Measurements from ENCODE around the gene MYH9. TPM values are rescaled to one million over a fixed set of nuclear protein-coding genes. Genes with fewer than 3 reads are reported as not detected.

Gene MYH9
- total RNA-seq, 1 donor = 340 TPM

GRCh38 chr22:36330127-36330526, 57.6 kb downstream of the MYH9 start:
- H3K4me3 ChIP-seq (ENCODE audit: low read length) = no peak overlapping the region
- H3K9me3 ChIP-seq (ENCODE audit: low read depth, low read length) = no peaks in the 10 kb centered on the region
- peaks cover 73% of the 10 kb centered on the region for H3K4me1 ChIP-seq (ENCODE audit: insufficient read depth, low read length)
- H3K27me3 ChIP-seq (ENCODE audit: insufficient read depth, low read length) = no peaks in the 10 kb centered on the region

GRCh38 chr22:36329254-36330078, 58.3 kb downstream of the MYH9 start:
- Histone ChIP-seq H3K4me1 (ENCODE audit: insufficient read depth, low read length) (peaks cover 66% of the 10 kb centered on the region), H3K27me3 (ENCODE audit: insufficient read depth, low read length) (no peaks in the 10 kb centered on the region), H3K9me3 (ENCODE audit: low read depth, low read length) (no peaks in the 10 kb centered on the region), H3K4me3 (ENCODE audit: low read length) (no peak overlapping the region)

- H3K4me1 ChIP-seq (ENCODE audit: insufficient read depth, low read length) = peaks cover 59% of the 10 kb centered on the region
- H3K9me3 ChIP-seq (ENCODE audit: low read depth, low read length) = no peaks in the 10 kb centered on the region
- no peak overlapping the region for H3K4me3 ChIP-seq (ENCODE audit: low read length)
These were observed 59.0 kb downstream of the MYH9 start for GRCh38 chr22:36328635-36329253.

GRCh38 chr22:36327922-36328551, 59.7 kb downstream of the MYH9 start:
- Histone ChIP-seq H3K27me3 (ENCODE audit: insufficient read depth, low read length) (no peaks in the 10 kb centered on the region), H3K9me3 (ENCODE audit: low read depth, low read length) (no peaks in the 10 kb centered on the region), H3K4me3 (ENCODE audit: low read length) (no peak overlapping the region), H3K4me1 (ENCODE audit: insufficient read depth, low read length) (peaks cover 52% of the 10 kb centered on the region)

More at GRCh38 chr22:36328635-36329253, 59.0 kb downstream of the MYH9 start:
- no peaks in the 10 kb centered on the region for H3K27me3 ChIP-seq (ENCODE audit: insufficient read depth, low read length)

GRCh38 chr22:36326178-36327161, 61.3 kb downstream of the MYH9 start:
- Histone ChIP-seq H3K27me3 (ENCODE audit: insufficient read depth, low read length) (no peaks in the 10 kb centered on the region), H3K9me3 (ENCODE audit: low read depth, low read length) (no peaks in the 10 kb centered on the region), H3K4me3 (ENCODE audit: low read length) (no peak overlapping the region), H3K4me1 (ENCODE audit: insufficient read depth, low read length) (peaks cover 36% of the 10 kb centered on the region)

- Histone ChIP-seq H3K9me3 (ENCODE audit: low read depth, low read length) (no peaks in the 10 kb centered on the region), H3K4me3 (ENCODE audit: low read length) (no peak overlapping the region), H3K4me1 (ENCODE audit: insufficient read depth, low read length) (peaks cover 25% of the 10 kb centered on the region), H3K27me3 (ENCODE audit: insufficient read depth, low read length) (no peaks in the 10 kb centered on the region)
These were observed 62.4 kb downstream of the MYH9 start for GRCh38 chr22:36325154-36326031.

GRCh38 chr22:36324414-36324813, 63.4 kb downstream of the MYH9 start:
- no peak overlapping the region for H3K4me3 ChIP-seq (ENCODE audit: low read length)
- no peaks in the 10 kb centered on the region for H3K27me3 ChIP-seq (ENCODE audit: insufficient read depth, low read length)
- H3K4me1 ChIP-seq (ENCODE audit: insufficient read depth, low read length) = peaks cover 16% of the 10 kb centered on the region

GRCh38 chr22:36323855-36324331, 63.9 kb downstream of the MYH9 start:
- H3K9me3 ChIP-seq (ENCODE audit: low read depth, low read length) = no peaks in the 10 kb centered on the region
- peaks cover 10% of the 10 kb centered on the region for H3K4me1 ChIP-seq (ENCODE audit: insufficient read depth, low read length)
- no peaks in the 10 kb centered on the region for H3K27me3 ChIP-seq (ENCODE audit: insufficient read depth, low read length)
- no peak overlapping the region for H3K4me3 ChIP-seq (ENCODE audit: low read length)

More at GRCh38 chr22:36324414-36324813, 63.4 kb downstream of the MYH9 start:
- no peaks in the 10 kb centered on the region for H3K9me3 ChIP-seq (ENCODE audit: low read depth, low read length)

- Histone ChIP-seq H3K27me3 (ENCODE audit: insufficient read depth, low read length) (no peaks in the 10 kb centered on the region), H3K4me3 (ENCODE audit: low read length) (no peak overlapping the region), H3K9me3 (ENCODE audit: low read depth, low read length) (no peaks in the 10 kb centered on the region), H3K4me1 (ENCODE audit: insufficient read depth, low read length) (peaks cover 5% of the 10 kb centered on the region)
These were observed 64.4 kb downstream of the MYH9 start for GRCh38 chr22:36323182-36323854.

- H3K4me3 ChIP-seq (ENCODE audit: low read length) = no peak overlapping the region
These were observed 65.2 kb downstream of the MYH9 start for GRCh38 chr22:36322602-36322915.

GRCh38 chr22:36321797-36322601, 65.8 kb downstream of the MYH9 start:
- H3K4me3 ChIP-seq (ENCODE audit: low read length) = no peak overlapping the region
- no peaks in the 10 kb centered on the region for H3K9me3 ChIP-seq (ENCODE audit: low read depth, low read length)
- no peaks in the 10 kb centered on the region for H3K27me3 ChIP-seq (ENCODE audit: insufficient read depth, low read length)
- no peaks in the 10 kb centered on the region for H3K4me1 ChIP-seq (ENCODE audit: insufficient read depth, low read length)

More at GRCh38 chr22:36322602-36322915, 65.2 kb downstream of the MYH9 start:
- Histone ChIP-seq H3K27me3 (ENCODE audit: insufficient read depth, low read length) (no peaks in the 10 kb centered on the region), H3K9me3 (ENCODE audit: low read depth, low read length) (no peaks in the 10 kb centered on the region), H3K4me1 (ENCODE audit: insufficient read depth, low read length) (no peaks in the 10 kb centered on the region)

GRCh38 chr22:36320553-36320952, 67.2 kb downstream of the MYH9 start:
- Histone ChIP-seq H3K4me1 (ENCODE audit: insufficient read depth, low read length) (no peaks in the 10 kb centered on the region), H3K27me3 (ENCODE audit: insufficient read depth, low read length) (no peaks in the 10 kb centered on the region), H3K4me3 (ENCODE audit: low read length) (no peak overlapping the region), H3K9me3 (ENCODE audit: low read depth, low read length) (no peaks in the 10 kb centered on the region)

All from mononuclear cell (primary cell).